H9 (cell line): ENCODE data around the gene GDAP1L1. TPM values are rescaled to one million over a fixed set of nuclear protein-coding genes. Genes with fewer than 3 reads are reported as not detected.

Source experiments
- DNase-seq: peaks from one replicate; pipeline ENCODE4 v3.0.0-alpha.2; 2017
- H2AFZ ChIP-seq: one replicate; pipeline ENCODE4 v1.6.1; 2013; ENCODE audit warnings: mild to moderate bottlenecking, low read length, control low read depth, moderate library complexity
- H2AK5ac ChIP-seq: 2 replicates; pipeline ENCODE4 v1.6.1; 2013; ENCODE audit warnings: low read length, control low read depth, mixed read lengths; ENCODE audit not compliant: insufficient read length
- H2BK120ac ChIP-seq: one replicate; pipeline ENCODE4 v1.6.1; 2013; ENCODE audit warnings: low read depth, mild to moderate bottlenecking, low read length, control low read depth, inconsistent platforms; ENCODE audit not compliant: poor library complexity, severe bottlenecking
- H2BK12ac ChIP-seq: 2 replicates; pipeline ENCODE4 v1.6.1; 2013; ENCODE audit warnings: low read length, control low read depth, mixed read lengths, low read depth; ENCODE audit not compliant: insufficient read length
- H2BK15ac ChIP-seq: 2 replicates; pipeline ENCODE4 v1.6.1; 2013; ENCODE audit warnings: low read depth, low read length, control low read depth
- H2BK20ac ChIP-seq: one replicate; pipeline ENCODE4 v1.6.1; 2013; ENCODE audit warnings: low read depth, mild to moderate bottlenecking, low read length, control low read depth, inconsistent platforms; ENCODE audit not compliant: poor library complexity, severe bottlenecking
- H2BK5ac ChIP-seq: 2 replicates; pipeline ENCODE4 v1.6.1; 2013; ENCODE audit warnings: low read length, control low read depth, mixed read lengths; ENCODE audit not compliant: insufficient read length
- H3K14ac ChIP-seq: 2 replicates; pipeline ENCODE4 v1.6.1; 2013; ENCODE audit warnings: low read length, control low read depth; ENCODE audit not compliant: insufficient read depth
- H3K18ac ChIP-seq: 2 replicates; pipeline ENCODE4 v1.6.1; 2013; ENCODE audit warnings: low read depth, mild to moderate bottlenecking, mixed read lengths, low read length, control low read depth; ENCODE audit not compliant: insufficient read length
- H3K23ac ChIP-seq: 2 replicates; pipeline ENCODE4 v1.6.1; 2013; ENCODE audit warnings: low read length, control low read depth, mixed read lengths, low read depth; ENCODE audit not compliant: insufficient read length
- H3K23me2 ChIP-seq: 2 replicates; pipeline ENCODE4 v1.6.1; 2013; ENCODE audit warnings: low read depth, mild to moderate bottlenecking, mixed read lengths, low read length, control low read depth; ENCODE audit not compliant: insufficient read length, poor library complexity, severe bottlenecking
- H3K27ac ChIP-seq: 2 replicates; pipeline ENCODE4 v1.5.1; 2013; ENCODE audit warnings: low read length, control low read depth, mixed read lengths, low read depth; ENCODE audit not compliant: insufficient read length
- H3K27me3 ChIP-seq: 2 replicates; pipeline ENCODE4 v1.6.1; 2013; ENCODE audit warnings: low read length, control low read depth, inconsistent platforms; ENCODE audit not compliant: insufficient read depth
- H3K4ac ChIP-seq: 2 replicates; pipeline ENCODE4 v1.6.1; 2013; ENCODE audit warnings: low read depth, mild to moderate bottlenecking, control low read depth, inconsistent platforms, low read length, moderate library complexity
- H3K4me1 ChIP-seq: 2 replicates; pipeline ENCODE4 v1.6.1; 2013; ENCODE audit warnings: low read length, control low read depth, inconsistent platforms; ENCODE audit not compliant: insufficient read depth
- H3K4me2 ChIP-seq: 2 replicates; pipeline ENCODE4 v1.6.1; 2013; ENCODE audit warnings: low read length, control low read depth, mixed read lengths; ENCODE audit not compliant: insufficient read length, insufficient read depth
- H3K56ac ChIP-seq: 2 replicates; pipeline ENCODE4 v1.6.1; 2013; ENCODE audit warnings: low read depth, mild to moderate bottlenecking, mixed read lengths, low read length, control low read depth; ENCODE audit not compliant: insufficient read length
- H3K79me1 ChIP-seq: 2 replicates; pipeline ENCODE4 v1.6.1; 2013; ENCODE audit warnings: low read depth, mild to moderate bottlenecking, moderate library complexity, low read length, control low read depth, inconsistent platforms; ENCODE audit not compliant: insufficient read depth, poor library complexity, severe bottlenecking
- H3K79me2 ChIP-seq: 2 replicates; pipeline ENCODE4 v1.6.1; 2013; ENCODE audit warnings: low read length, control low read depth, inconsistent platforms; ENCODE audit not compliant: insufficient read depth
- H3K9ac ChIP-seq: 2 replicates; pipeline ENCODE4 v1.6.1; 2013; ENCODE audit warnings: low read length, control low read depth, mixed read lengths; ENCODE audit not compliant: insufficient read length; ENCODE audit errors: extremely low read depth
- H3K9me3 ChIP-seq: one replicate; pipeline ENCODE4 v1.6.1; 2013; ENCODE audit warnings: low read depth, low read length, inconsistent platforms; ENCODE audit not compliant: control insufficient read depth
- H3T11ph ChIP-seq: one replicate; pipeline ENCODE4 v1.6.1; 2013; ENCODE audit warnings: mild to moderate bottlenecking, low read length, control low read depth, inconsistent platforms
- H4K20me1 ChIP-seq: one replicate; pipeline ENCODE4 v1.6.1; 2013; ENCODE audit not compliant: control insufficient read depth, insufficient read length, insufficient read depth
- H4K5ac ChIP-seq: 2 replicates; pipeline ENCODE4 v1.6.1; 2013; ENCODE audit warnings: low read depth, mild to moderate bottlenecking, mixed read lengths, low read length, control low read depth; ENCODE audit not compliant: insufficient read length
- H4K8ac ChIP-seq: replicated peaks from 2 replicates; pipeline ENCODE4 v1.6.1; 2013; ENCODE audit warnings: low read length, control low read depth, mixed read lengths, low read depth; ENCODE audit not compliant: insufficient read length
- H4K91ac ChIP-seq: 2 replicates; pipeline ENCODE4 v1.6.1; 2013; ENCODE audit warnings: low read depth, mild to moderate bottlenecking, moderate library complexity, mixed read lengths, low read length, control low read depth; ENCODE audit not compliant: insufficient read length
- H3K27ac Mint-ChIP-seq, 3 experiments: 2 replicates in 2 of 3; 3 replicates in 1 of 3; pipeline ENCODE4 v1.8.0; 2020 to 2021; ENCODE audit warnings: mixed read lengths in 3 of 3, mild to moderate bottlenecking in 1 of 3, moderate library complexity in 1 of 3
- H3K27me3 Mint-ChIP-seq: 2 replicates; pipeline ENCODE4 v1.8.0; 2021; ENCODE audit warnings: low read depth, mild to moderate bottlenecking, moderate library complexity, mixed read lengths
- H3K36me3 Mint-ChIP-seq, 3 experiments: 2 replicates in 2 of 3; 3 replicates in 1 of 3; pipeline ENCODE4 v1.8.0; 2020 to 2021; ENCODE audit warnings: low read depth in 3 of 3, mixed read lengths in 3 of 3; ENCODE audit not compliant: insufficient read depth in 1 of 3
- H3K4me1 Mint-ChIP-seq, 2 experiments: 2 replicates each; pipeline ENCODE4 v1.8.0; 2020; ENCODE audit warnings: mixed read lengths in 2 of 2
- H3K4me3 Mint-ChIP-seq, 2 experiments: 2 replicates in 1 of 2; 3 replicates in 1 of 2; pipeline ENCODE4 v1.8.0; 2020 to 2021; ENCODE audit warnings: mild to moderate bottlenecking in 2 of 2, mixed read lengths in 2 of 2, moderate library complexity in 1 of 2
- H3K9me3 Mint-ChIP-seq, 2 experiments: 2 replicates in 1 of 2; 3 replicates in 1 of 2; pipeline ENCODE4 v1.8.0; 2020; ENCODE audit warnings: mild to moderate bottlenecking in 2 of 2, mixed read lengths in 2 of 2, moderate library complexity in 1 of 2
- CTCF ChIP-seq: fragments of 200-600 bp; sonication (generic); conservative IDR thresholded peaks from 3 replicates; pipeline ENCODE4 v1.8.0; 2021; ENCODE audit warnings: antibody characterized with exemption, mild to moderate bottlenecking
- WGBS: extraction: QIAGEN DNeasy Blood & Tissue Kit; methylation state at CpG from one replicate; pipeline ENCODE4 v1.1.7; 2013; ENCODE audit warnings: missing lambda C conversion rate, low lambda C conversion rate, mixed read lengths; ENCODE audit not compliant: insufficient read length; ENCODE audit errors: extremely low coverage; 5-methylcytosine and 5-hydroxymethylcytosine counted together
- total RNA-seq: library from RNA; stranded (reverse); gene quantifications from 2 replicates; pipeline ENCODE4 v1.2.1, GENCODE V29; 2021

The GDAP1L1 gene
- total RNA-seq, 1 experiment from 2014 or later = 5.9 TPM

- H3K9ac ChIP-seq = peak overlapping the region; percentile 49
- H2AFZ ChIP-seq = no peak overlapping the region
- no peak overlapping the region for H3K14ac ChIP-seq
- Mint-ChIP-seq H3K4me1 (peaks cover 25 to 35% of the 10 kb centered on the region in 2 experiments), H3K9me3 (peaks cover 0 to 2% of the 10 kb centered on the region in 2 experiments; a peak in 2 of 5 replicates), H3K36me3 (peaks cover 11 to 24% (median 21%) of the 10 kb centered on the region in 3 experiments), H3K27ac (peak overlapping the region in 2 of 3 experiments; percentile 31 to 33; a peak in 2 of 7 replicates), H3K27me3 (no peaks in the 10 kb centered on the region), H3K4me3 (peak overlapping the region; percentile 98 to 100)
- no peak overlapping the region for H3K27ac ChIP-seq
- H3K79me1 ChIP-seq = peaks cover 3% of the 10 kb centered on the region
- H4K20me1 ChIP-seq = no peaks in the 10 kb centered on the region
- no peak overlapping the region for H3K23ac ChIP-seq
- H3K79me2 ChIP-seq = peaks cover 21% of the 10 kb centered on the region
- no peak overlapping the region for H2BK20ac ChIP-seq
- peak overlapping the region; percentile 82 for H3K4me2 ChIP-seq
- no peak overlapping the region for H4K8ac ChIP-seq
- H3K23me2 ChIP-seq = peaks cover 15% of the 10 kb centered on the region
- H2BK120ac ChIP-seq = no peak overlapping the region
- no peak overlapping the region for H2BK15ac ChIP-seq
- no peak overlapping the region for H4K5ac ChIP-seq
- no peak for TF ChIP-seq CTCF
- peaks cover 3% of the 10 kb centered on the region; the same call in 1 of the 2 replicates for H3K4me1 ChIP-seq
- no peak overlapping the region for H2AK5ac ChIP-seq
- H3K4ac ChIP-seq = no peak overlapping the region
- no peak overlapping the region for H2BK12ac ChIP-seq
- H3K18ac ChIP-seq = no peak overlapping the region
- no peak for DNase-seq
- no peak overlapping the region for H4K91ac ChIP-seq
- no CpG with 5 or more reads among the region's 7 CpGs for WGBS
- H3K56ac ChIP-seq = no peak overlapping the region
- no peak overlapping the region for H3T11ph ChIP-seq
- H3K9me3 ChIP-seq = no peaks in the 10 kb centered on the region
- H3K27me3 ChIP-seq = no peaks in the 10 kb centered on the region
- H2BK5ac ChIP-seq = no peak overlapping the region
These were observed 38.3 kb upstream of the GDAP1L1 start for GRCh38 chr20:44208770-44209169.
